ENCODE results near the gene IL2RG.

The IL2RG gene

GRCh38 chrX:71111141-71111843 is at the start of gene IL2RG:
TSS of gene IL2RG (minus strand) at chrX:71111577. CDS start at chrX:71111539, 38 bp downstream.
- peak; percentile 46 to 83 for DNase-seq

DNA sequence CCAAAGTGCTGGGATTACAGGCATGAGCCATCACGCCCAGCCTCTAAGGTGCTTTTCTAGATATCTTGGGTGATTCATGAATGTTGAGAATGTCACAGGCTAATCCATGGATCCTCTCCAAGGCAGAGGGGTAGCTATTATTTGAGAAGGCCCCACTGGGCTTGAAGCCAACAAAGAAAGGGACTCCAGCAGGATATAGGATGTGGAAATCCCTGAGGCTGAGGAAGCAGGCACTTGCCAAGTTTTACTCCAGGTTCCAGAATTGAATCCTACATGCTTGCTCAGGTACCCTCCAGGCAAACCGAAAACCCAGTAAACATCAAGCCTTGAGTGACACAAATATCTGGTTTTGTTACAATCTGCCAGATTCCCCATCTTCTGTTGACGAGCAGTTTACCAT is 49.1 kb upstream of the IL2RG start:
- DNase-seq, result no peak

DNA sequence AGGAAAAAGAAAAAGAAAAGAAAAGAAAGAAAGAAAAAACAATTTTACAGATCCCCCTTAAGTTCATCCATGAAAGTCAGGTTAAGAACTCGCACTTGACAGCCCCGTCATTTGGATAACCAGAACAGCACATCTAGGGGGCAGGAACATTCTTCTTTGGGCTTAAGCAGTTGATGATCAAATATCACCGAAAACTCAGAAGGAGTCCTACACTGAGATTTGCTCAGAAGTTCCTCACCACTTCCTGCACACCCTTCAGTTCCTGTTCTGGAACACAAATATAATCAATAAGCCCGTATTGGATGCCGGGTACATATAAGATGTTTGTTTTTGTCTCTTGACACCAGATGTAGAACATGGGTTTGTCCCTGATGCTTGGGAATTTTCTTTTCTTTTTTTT is 48.0 kb upstream of the IL2RG start:
- no peak for DNase-seq

- DNase-seq, result no peak
Measured at GRCh38 chrX:71158603-71159002, 47.2 kb upstream of the IL2RG start.

- no peak for DNase-seq
Measured at GRCh38 chrX:71154641-71155040, 43.3 kb upstream of the IL2RG start.

GRCh38 chrX:71154196-71154595 is 42.8 kb upstream of the IL2RG start:
- no peak for DNase-seq

GRCh38 chrX:71151366-71151765 is 40.0 kb upstream of the IL2RG start:
- no peak for DNase-seq

GRCh38 chrX:71148278-71148663 is 36.9 kb upstream of the IL2RG start:
- DNase-seq, result no peak

DNA sequence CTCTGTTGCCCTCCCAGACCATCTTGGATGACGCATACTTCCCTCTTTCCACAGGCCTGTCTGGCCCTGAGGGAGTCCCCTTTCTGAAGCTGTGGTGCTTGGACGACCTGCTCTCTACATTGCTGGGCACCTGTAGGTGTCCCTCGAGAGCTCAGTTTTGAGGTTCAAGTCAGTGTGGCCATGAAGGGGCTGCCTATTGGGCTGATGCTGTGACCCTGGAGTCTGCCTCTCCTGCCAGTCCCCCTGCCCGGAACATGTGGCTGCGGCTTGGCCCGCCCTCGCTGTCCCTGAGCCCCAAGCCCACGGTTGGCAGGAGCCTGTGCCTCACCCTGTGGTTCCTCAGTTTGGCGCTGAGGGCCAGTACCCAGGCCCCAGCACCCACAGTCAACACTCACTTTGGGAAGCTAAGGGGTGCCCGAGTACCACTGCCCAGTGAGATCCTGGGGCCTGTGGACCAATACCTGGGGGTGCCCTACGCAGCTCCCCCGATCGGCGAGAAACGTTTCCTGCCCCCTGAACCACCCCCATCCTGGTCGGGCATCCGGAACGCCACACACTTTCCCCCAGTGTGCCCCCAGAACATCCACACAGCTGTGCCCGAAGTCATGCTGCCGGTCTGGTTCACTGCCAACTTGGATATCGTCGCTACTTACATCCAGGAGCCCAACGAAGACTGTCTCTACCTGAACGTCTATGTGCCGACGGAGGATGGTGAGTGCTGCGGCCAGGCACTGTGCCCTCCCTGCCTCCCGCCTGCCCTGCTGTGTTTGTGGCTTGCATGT is 36.3 kb upstream of the IL2RG start:
- no peak for DNase-seq

GRCh38 chrX:71144651-71145050 is 33.3 kb upstream of the IL2RG start, which contains the start of gene NLGN3:
TSS of gene NLGN3 (plus strand) at chrX:71144841. CDS start at chrX:71147750, 2,909 bp downstream.
- no peak for DNase-seq

DNA sequence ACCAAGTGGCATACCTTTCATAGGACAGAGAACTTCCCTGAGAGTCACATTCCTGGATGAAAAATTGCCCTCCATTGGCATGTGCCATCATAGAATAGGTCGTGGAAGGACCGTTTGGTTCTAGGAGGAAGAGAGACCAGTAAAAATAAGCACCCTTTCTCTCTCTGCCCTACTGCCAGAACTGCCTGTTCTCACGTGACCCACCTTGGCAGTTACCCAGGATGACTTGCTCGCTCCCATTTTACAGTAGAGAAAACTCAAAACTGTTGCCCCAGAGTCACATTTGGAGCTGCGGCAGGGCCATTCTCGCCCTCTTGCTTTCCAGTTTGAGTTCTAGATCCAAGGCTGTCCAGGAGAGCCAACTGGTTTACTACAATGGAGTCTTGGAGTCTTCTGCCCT is 32.1 kb upstream of the IL2RG start:
- no peak for DNase-seq

- no peak for DNase-seq
Measured at GRCh38 chrX:71140440-71140839, 29.1 kb upstream of the IL2RG start.

- DNase-seq, result no peak
Measured at GRCh38 chrX:71131510-71131909, 20.1 kb upstream of the IL2RG start.

DNA sequence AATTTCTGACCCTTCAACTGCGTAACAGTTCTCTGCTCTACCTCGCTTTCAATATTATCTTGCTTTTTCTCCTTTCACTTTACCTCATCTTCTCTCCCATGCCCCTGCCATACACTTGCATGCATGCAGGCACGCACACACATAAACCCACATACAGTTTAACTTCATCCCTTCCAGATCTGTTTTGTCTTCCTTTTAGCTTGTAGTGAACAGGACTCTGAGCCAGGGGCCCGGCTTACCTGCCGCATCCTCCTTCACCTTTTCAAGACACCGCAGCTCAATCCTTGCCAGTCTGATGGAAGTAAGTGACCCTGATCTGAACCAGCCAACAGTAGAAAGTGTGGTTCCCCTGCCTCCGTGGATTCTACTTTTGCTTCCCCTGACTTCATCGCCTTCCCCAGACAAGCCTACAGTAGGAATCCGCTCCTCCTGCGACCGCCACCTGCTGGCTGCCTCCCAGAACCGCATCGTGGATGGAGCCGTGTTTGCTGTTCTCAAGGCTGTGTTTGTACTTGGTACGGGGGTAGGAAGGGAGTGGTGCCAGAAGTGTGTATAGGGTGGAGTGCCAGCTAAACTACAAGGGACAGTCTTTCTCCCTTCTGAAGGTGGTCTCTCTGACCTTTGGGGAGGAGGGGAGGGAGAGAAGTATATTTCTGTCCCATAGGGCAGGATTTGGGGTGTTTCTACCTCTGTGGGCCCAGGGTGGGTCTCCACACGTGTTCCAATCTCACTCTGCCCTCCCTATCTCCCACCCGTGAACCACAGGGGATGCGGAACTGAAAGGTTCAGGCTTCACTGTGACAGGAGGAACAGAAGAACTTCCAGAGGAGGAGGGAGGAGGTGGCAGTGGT is 17.8 kb upstream of the IL2RG start:
- DNase-seq, result peak; percentile 66 to 69

- DNase-seq, result no peak
Measured at GRCh38 chrX:71128166-71128833, 16.9 kb upstream of the IL2RG start.

- no peak for DNase-seq
Measured at GRCh38 chrX:71118985-71119535, 7.7 kb upstream of the IL2RG start.

DNA sequence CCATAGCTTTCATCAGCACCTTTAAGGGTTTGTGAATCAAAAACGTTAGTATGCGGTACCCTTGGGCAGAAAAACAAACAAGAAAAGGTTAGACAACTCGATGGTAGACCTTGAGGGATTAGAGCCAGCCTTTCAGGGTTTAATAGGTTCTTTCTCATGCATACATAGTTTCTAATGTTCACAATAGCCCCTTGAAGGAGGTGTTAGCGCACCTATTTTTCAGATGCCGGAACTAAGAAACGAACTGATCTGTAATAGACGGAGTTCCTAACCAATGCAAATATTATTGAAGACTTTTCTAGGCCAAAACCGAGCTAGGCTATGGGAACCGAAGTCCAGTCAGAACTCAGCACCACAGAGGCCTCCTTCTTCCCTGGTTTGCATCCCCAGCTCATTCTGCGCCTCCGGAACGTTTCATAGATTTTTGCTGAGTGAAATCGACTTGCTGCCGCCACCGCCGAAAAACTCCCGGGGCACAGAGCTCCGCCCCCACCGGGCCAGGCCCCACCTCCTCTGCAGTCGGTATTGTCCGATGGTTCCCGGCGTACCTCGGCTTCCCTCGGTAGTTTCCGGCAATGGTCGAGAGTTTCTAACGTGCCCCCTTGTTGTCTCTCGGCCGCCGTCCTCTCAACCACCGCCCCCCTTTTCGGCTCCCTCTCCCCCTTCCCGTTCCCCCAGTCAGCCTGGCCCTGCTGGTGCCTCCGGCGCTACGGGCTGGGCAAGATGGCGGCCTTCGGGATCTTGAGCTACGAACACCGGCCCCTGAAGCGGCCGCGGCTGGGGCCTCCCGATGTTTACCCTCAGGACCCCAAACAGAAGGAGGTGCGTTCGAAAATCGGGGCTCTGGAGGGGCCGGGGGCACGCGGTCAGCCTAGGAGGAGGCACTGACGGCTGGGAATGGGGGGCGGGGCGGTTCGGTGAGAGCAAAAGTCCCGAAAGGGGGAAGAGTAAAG is 6.9 kb upstream of the IL2RG start, which contains the start of gene MED12:
Gene MED12 (plus strand): TSS at position 565 of the 953 bp plus-strand sequence. CDS start 159 bp downstream, at position 724.
- peak; percentile 73 to 79 for DNase-seq

DNA sequence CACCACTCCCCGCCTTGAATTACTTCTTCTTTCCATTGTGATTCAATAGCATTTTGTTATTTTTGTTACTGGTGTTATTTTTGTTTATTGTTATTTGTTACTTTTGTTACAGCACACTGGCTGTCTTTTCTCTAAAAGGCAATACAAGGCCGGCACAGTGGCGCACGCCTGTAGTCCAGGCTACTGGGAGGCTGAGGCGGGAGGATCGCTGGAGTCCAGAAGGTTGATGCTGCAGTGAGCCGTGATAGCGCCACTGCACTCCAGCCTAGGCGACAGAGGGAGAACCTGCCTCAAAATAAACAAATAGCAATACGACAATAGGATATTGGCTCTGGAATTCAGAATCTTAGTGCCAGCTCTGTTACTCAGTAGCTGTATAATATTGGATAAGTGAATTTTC is 6.0 kb upstream of the IL2RG start:
- DNase-seq, result no peak

DNA sequence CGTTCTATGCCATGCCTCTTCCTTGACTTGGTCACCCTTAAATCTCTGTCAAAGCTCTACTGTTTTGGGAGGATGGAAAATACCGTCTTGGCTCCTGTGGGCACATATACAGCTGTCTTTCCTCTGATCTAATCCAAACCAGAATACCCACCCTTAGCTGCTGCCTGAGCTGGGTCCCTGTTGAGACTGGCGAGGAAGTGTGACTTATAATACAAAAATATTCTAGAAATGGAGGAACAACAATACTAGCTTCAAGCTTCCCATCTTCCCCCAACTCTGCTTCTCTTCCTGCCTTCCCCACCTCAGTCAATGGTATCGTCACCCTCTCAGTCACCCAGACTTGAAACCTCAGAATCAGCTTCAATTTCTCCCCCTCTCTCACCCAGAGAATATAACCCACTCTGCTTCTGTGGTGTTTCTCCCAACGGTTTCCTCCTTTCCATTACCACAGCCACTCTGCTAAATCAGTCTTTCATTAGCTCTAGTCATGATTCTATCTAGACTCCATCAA is 599 bp upstream of the IL2RG start:
- peak in 1 of 2 experiments; percentile 16 for DNase-seq

- no peak for DNase-seq
Measured at GRCh38 chrX:71109051-71109450, 2.3 kb downstream of the IL2RG start.
